Right lobe of liver (tissue), 4 donors: Measurements from ENCODE around the gene BOD1.

Experiments used
- CTCF ChIP-seq, 4 donors: fragments of 200-600 bp in 3 of 4; fragments of 450-650 bp in 1 of 4; IDR thresholded peaks; one replicate each; pipeline versions ENCODE4 v1.5.1 to v1.8.0; 2016 to 2022; ENCODE audit warnings: antibody characterized with exemption in 4 of 4, mild to moderate bottlenecking in 2 of 4
- POLR2A ChIP-seq: fragments of 450-650 bp; IDR thresholded peaks from one replicate; pipeline ENCODE4 v1.6.1; 2017; ENCODE audit warnings: antibody characterized with exemption, mild to moderate bottlenecking
- donor health status: DM: no; HTN: no; CAD: no.
- donor health status: DM: no; HTN: no; CAD: no.
- donor health status: DM: no; HTN: yes; CAD: no.

GRCh38 chr5:173642191-173642816, 25.9 kb upstream of the BOD1 start:
- TF ChIP-seq CTCF (IDR thresholded peaks at IDR 0.05) (no peak), POLR2A (no peak)
